ENCODE measurements around the gene NAMPT.
"Not testable (repeated sequence)": the region's sequence is repeated elsewhere in the genome, so short reads cannot be mapped to it uniquely, and the experiment has no call there.

Gene NAMPT

DNA sequence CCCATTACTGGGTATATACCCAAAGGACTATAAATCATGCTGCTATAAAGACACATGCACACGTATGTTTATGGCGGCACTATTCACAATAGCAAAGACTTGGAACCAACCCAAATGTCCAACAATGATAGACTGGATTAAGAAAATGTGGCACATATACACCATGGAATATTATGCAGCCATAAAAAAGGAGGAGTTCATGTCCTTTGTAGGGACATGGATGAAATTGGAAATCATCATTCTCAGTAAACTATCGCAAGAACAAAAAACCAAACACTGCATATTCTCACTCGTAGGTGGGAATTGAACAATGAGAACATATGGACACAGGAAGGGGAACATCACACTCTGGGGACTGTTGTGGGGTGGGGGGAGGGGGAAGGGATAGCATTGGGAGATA is 13.8 kb upstream of the NAMPT start:
- FAIRE-seq = not testable (repeated sequence)

DNA sequence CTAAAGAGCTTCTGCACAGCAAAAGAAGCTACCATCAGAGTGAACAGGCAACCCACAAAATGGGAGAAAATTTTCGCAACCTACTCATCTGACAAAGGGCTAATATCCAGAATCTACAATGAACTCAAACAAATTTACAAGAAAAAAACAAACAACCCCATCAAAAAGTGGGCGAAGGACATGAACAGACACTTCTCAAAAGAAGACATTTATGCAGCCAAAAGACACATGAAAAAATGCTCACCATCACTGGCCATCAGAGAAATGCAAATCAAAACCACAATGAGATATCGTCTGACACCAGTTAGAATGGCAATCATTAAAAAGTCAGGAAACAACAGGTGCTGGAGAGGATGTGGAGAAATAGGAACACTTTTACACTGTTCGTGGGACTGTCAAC is 13.4 kb upstream of the NAMPT start:
- FAIRE-seq = not testable (repeated sequence)

DNA sequence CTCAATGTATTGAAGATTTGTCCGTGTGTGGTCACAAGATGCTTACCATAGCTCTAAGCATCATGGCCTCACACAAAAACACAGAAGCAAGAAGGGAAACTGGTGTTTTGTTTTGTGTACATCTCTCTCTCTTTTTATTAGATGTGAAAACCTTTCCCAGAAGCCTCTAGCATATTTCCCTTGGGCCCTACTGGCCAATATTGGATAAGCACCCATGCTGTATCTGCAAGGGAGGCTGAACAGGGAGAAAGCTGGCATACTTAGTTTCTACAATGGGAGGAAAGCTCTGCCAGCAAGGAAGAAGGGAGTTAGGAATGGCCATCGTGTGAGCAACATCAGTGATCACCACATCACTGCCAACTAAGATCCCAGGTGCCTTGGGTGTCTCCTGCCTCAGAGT is 9.6 kb upstream of the NAMPT start:
- FAIRE-seq = no peak

DNA sequence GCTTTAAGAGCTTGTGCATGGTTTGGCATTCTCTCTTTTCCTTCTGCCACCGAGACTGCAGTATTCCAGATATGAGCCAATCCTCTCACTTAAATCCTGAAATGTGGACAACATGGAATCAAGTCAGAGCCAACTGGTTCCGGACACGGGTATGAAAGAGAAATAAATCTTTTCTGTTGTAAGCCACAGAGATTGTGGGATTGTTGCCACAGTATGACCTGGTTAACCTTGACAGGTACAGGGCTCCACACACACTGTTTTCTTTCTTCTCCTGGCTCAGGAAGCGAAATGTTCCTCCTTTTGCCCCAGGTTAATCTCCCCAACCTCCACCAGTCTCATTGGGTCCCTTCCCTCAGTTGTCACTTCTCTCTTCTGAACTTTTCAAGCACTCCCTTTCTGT is 6.5 kb upstream of the NAMPT start:
- FAIRE-seq = no peak

DNA sequence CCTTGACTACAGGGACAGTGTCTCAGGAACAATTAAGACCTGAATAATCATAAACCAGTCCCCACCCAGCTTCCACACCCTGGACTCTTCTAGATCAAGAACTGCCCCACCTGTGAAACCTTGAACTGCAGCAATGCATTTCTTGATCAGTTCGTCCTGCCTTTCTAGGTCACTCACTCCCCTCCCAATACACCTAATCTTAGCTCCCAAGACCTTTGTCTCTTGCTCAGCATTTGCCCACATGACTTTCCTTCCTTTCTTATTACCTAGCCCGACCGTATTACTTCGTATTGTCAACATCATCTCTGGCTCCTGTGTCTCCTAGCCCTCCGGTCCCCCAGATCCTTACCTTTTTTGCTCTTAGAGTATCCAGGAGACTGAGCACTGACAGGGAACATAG is 5.5 kb upstream of the NAMPT start:
- FAIRE-seq = no peak

DNA sequence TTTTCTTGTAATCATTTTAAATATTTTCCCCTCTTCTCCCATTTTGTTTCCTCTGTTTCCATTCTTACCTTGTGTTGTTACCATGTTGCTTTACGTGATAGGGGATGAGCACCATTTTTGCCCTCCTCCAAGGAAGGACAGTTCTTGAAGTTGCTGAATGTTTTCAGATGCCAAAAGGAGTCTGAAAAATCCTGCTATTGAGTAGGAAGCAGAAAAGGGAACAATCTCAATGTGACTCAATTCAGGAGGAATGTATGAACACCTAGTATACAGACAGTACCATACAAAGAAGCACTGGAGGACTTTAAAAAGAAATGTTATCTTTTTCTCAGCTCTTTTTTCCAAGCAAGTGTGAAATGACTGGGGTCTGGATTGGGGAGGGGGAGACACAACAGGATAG is 5.1 kb upstream of the NAMPT start:
- FAIRE-seq = no peak

DNA sequence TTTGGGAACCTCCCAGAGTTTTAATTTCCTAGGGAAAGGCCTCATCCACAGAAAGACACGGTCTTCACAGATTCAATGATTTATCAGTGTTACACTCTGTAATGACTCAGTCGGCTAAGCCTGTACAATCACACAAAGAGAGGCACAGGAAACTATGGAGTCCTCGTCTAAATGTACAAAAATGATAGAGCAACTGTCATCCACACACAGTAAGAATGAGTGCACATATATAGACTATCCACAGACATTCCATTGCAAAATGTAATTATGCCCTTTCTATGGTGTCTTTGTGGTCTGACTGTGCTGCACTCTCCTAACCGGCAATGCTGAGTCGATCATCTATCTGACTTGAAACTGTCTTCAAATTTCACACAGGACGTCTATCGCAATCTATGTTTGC is 3.5 kb upstream of the NAMPT start:
- no peak for FAIRE-seq

DNA sequence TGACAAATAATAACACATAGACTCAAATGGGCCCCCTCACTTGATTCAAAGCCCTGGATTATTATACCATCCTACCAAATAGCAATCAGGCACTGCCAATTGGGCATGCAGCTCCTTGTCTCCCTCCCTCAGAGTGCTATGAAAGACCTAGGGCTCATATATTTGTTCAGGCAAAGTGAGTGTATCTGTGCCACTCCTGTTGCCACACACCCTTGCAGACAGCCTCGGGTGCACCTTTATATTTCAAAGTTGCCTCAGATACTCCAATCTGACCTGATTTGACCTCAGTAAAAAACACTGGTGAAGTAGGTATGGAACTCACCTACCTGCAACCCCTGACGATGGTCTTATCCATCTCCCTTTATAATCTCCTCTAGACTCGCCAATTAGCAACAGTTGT is 3.0 kb upstream of the NAMPT start:
- FAIRE-seq = no peak

DNA sequence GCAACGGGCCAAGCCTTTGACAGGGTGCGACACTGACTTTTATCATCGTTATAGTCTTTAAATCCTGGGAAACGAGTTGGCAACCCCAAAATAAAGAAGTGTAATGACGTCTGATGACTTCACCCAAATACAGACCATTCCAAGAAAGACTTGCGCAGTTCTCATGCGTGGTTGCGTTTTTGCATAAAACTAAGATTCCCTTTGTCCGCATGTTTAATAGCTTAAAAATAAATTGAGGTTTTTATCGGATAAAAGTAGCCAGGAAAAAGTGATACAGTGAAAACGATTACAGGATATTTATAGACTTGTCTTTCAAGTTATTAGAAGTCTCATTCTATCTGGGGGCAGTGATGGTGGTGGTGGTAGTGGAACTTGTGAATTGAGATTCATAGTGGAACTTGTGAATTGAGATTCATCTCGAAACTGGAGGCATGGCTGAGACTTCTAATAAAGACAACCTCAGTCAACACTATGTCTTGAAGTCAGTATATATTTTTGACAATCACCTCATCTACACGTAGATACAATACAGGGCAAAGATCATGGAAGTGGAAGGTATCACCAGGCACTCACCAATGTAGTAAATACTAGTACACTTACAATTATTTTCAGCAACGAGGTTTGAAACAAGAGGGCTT is 1.2 kb upstream of the NAMPT start:
- FAIRE-seq = peak; percentile 49

DNA sequence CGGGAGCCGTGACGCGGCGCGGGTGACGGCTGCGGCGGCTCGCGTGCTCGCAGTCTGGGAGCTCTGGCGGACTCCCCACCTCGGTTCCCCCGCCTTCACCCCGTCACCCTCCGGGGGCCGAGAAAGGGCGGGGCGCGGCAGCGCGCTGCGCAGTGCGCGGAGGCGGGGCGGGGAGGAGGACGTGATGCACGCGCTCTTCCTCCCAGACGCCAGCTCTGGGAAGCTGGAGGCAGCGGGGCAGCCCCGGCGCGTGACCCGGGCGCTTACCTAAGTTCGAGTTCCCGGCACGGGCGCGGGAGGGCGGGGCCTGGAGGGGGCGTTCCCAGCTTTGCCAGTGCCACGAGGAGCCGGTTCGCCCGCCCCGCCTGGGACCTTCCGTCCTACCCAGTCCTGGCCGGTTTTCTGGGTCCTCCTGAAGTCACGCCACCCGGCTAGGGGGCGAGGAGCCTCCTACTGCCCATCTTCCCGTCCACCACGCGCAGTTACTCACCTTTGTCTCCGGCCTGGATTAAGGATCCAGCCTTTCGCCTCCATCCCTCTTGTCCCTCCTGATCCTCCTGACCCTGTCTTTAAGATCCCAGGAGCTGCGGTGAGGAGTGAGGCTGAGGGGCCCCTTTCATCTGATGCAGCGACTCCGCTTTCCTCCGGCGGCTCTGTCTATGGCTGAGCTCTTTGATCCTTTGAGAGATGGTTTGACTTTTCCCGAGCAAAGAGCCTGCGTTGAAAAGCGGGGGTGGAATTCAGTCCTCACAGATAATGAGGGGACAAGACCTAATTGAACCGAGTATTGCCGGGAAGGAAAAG is 470 bp upstream of the NAMPT start:
- FAIRE-seq = no peak

DNA sequence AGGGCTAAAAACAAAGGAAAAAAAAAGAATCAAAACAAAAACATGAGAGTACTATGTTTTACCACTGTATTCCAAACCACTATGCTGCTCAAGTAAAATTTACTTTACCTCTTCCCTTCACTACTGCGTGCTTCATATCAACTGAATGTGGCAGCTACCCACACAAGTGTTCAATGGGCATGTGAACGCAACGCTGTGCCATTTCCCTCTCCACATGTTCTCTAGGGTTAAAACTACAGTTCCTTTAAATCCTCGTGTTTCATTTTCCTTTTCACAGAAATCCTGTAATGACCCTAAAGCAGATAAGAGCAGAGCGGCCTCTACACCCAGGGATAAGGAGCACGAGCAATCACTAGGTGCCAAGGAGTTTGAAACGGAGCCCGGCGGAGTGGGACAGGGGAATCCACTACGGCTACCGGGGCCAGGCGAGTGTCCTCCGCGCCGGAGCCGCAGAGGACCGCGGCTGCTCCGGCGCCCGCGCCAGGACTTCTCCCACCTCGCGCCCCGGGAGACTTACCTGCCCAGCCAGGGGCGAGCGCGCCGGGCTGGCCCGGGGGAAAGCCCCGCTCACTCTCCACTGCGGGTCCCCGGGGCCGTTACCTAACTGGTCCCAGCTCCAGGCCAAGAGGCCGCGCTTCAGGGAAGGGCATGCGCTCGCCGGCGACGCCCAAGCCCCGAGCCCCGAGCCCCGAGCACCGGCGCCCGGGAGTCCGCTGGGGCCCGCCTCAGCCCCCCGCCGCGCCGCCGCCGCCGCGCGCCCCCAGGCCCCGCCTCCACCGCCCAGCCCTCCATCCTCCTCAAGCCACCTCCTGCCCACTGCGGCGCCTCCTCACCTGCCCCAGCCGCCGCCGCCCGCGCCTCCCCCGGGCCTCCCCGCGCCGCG is 711 bp downstream of the NAMPT start:
- FAIRE-seq = no peak

DNA sequence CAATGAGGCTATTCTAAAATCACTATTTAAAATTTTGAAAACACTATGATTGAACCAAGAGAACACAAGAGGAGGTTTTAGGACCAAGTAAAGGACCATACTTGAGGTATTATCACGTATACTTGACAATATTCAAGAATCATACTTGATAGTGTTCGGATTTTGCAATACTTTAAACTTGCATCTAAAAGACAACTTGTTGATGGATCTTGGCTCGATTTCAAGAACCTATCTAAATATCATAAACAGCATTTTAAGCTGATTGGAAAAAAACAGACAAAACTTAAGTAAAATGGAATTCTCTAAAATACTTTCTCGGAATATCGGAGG is 1.3 kb downstream of the NAMPT start:
- peak; percentile 33 for FAIRE-seq

DNA sequence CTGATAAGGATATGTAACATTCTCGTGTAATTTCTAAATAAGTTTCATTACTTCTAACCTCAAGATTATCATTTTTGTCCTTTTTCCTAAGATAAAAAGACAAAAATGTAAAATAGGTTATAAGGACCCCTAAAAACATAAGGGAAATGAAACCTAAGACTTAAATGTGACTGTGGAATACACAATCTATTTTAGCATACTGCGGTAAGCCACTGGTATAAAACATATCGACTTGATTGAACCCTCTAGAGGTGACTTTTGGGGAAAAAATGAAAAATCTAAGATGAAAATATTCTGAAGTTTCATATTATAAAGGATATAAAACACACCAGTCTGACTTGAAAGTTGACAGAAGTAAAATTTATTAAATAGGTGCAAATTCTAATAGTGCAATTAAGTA is 1.9 kb downstream of the NAMPT start:
- FAIRE-seq = no peak

DNA sequence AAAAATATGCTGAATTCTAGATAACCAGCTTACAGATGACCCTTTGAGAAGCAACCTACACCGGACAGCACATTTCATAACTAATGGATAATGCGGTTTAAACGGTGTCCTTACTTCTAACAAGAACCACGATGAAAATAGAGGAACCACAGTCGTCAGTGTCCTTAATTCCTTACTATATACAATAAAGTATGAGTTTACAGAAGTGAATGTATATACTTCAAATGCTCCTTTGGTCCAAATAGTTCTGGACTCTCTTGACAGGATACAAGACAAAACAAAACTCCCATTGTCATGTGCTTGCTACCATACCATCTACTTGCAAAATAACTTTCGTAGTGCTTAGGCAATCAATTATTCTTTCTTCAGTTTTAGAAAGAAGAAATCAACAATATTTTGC is 2.4 kb downstream of the NAMPT start:
- no peak for FAIRE-seq

DNA sequence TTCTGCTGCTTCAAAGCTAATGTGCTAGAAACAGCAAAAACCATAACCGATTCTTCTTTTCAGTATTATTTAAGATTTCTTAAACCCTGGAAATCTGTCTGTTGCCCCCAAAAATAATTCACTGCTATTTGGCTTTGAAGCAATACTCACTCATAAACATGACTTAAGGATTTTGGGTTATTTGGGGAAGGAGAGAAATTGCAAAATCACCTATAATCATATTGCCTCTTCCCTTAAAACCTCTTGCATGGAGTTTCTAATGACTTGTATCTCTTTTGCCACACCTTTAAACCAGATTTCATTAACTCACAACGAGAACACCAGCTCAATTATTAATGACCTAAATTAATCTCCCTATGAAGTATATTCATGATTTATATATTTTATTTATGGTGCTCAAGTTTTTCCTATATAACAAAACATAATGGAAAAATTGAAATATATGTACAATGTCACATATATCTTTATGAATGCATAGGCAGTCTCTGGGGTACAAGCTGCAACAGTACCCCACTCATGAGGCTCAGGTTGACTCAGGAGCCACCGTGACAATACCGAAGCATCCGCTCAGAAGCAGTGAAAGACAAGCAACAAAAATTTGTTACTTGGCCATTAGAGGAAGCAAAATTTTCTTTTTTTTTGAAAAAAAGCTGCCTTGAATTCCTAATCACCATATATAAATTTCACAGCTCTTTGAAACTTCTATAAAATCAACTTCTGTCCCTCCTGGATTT is 3.0 kb downstream of the NAMPT start:
- no peak for FAIRE-seq

DNA sequence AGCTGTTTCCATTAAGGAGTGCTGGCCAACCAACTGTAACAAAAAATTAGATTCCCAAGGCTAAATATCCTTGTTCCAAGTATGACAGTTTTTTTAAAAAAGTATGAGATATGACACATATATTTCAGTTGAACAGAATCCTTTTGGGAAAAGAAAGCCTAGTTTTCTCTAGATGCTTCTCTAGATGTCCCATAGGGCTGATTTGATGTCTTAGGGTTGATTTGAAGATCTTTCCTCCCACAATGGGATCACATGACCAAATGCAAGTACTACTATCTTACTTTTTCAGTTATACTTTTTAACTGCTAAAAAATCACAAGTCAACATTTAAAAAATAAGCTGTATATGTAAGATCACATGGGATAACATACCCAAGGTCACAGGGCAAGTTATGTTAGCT is 3.7 kb downstream of the NAMPT start:
- no peak for FAIRE-seq

DNA sequence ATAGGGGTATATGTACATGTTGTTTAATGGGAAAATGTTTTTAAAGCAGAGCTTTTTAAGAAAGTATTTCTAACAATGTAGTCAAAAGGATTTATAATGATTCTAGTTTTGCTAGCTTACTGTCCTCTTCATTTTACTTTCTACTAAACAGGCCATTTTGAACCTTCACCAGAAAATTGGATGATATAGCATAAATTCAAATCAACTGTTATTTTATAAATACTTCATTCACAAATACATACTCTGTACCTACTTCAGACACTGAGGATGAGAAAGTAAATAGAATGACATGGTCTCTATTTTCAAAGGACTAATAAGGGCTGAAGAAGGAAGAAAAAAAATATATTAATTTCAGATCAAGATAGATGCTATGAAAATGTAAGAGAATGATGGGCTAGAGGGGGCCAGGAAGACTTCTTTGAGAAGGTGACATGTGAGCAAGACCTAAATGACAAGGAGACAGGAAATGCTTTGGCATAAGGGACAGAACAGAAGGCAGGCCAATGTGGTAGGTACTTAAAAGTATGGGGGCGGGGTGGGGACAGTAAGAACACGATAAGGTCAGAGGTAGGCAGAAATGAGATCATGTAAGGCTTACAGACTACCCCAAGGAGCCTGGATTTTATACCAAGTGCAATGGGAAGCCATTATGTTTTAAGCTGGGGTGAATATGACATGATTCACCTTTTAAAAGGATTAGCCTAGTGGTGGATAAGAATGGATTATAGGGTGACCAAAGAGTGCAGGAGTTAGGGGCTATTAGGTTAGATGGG is 5.2 kb downstream of the NAMPT start:
- FAIRE-seq = no peak

DNA sequence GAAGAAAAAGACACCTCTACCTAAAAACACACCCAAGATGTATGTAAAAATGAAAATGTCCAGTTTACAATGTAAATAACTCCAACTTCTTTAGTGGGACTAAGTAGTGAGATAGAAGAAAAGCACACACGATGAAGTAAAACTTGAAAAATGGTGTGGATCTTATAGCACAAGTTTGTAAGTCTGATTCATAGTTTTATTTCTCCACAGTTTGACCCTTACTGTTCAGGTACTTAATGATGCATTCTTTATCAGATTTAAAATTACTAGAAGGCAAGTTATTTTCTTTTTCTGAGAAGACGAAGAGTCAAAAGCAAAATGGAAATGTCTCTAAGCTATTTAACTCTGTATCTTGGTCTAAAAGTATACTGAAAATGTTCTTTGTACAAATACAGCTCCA is 6.1 kb downstream of the NAMPT start:
- no peak for FAIRE-seq

DNA sequence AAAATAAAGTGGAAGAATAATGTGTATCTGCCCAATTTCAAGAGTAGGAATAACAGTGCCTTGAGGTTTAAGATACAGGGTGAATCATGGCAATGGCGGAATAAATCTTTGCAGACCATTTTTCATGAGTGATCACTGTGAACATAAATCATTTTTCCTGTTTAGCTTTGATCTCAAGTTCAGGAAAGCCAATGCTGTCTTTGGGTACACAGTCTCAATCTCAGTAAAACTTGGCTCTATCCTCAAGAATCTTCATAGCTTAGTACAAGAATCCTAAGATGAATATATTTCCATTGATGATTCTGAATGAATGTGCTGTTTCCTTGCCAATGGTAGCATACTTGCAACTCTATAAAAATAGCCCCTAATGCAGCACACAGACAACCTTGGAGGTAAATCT is 6.8 kb downstream of the NAMPT start:
- FAIRE-seq = no peak

DNA sequence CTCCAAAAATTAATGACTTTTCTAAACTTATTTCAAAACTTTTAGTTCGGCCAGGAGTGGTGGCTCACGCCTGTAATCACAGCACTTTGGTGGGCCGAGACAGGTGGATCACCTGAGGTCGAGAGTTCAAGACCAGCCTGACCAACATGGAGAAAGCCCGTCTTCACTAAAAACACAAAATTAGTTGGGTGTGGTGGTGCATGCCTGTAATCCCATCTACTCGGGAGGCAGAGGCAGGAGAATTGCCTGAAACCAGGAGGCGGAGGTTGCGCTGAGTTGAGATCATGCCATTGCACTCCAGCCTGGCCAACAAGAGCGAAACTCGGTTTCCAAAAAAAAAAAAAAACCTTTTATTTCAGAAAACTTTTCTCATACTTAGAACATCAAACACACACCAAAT is 8.3 kb downstream of the NAMPT start:
- FAIRE-seq = no peak

DNA sequence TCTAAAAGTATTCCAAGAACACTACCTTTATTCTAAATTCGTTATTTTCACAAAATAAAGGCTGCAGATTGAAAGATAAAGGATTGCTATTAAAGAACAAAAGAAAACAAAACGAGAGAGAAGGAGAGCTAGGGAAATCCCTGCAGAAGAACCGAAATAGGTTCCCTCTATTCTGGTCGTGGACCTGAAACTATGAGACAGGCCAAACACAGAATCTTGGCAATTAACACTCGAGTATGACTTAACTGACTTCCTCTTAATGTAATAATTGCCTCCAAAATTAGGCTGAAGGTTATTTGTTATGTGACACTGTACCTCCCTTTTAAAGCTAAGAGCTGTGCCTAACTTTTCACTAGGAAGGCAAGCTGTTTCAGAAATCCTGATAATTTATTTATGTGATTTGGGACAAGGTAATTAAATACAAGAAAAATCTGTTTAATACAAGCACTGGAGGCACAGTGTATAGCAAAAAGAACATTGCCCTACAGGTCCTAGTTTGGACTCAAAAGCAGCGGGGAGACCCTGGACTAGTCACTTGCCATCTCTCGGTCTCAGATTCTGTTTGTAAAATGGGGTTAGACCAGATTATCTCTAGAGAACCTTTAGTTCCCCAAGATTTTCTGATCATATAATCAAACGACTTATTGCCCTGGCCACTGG is 11.6 kb downstream of the NAMPT start:
- FAIRE-seq = no peak
